ENCODE results near the gene PVR. TPM values are rescaled to one million over a fixed set of nuclear protein-coding genes. Genes with fewer than 3 reads are reported as not detected.
A peak's percentile ranks its signal among the peaks of the same experiment; 100 is the strongest.
"Not testable (repeated sequence)": the region's sequence is repeated elsewhere in the genome, so short reads cannot be mapped to it uniquely, and the experiment has no call there.

PVR gene
- total RNA-seq, 1 donor from 2014 or later: 104 TPM

- DNase-seq: peak; percentile 42
Measured at GRCh38 chr19:44677019-44677811, 33.5 kb downstream of the PVR start.

DNA sequence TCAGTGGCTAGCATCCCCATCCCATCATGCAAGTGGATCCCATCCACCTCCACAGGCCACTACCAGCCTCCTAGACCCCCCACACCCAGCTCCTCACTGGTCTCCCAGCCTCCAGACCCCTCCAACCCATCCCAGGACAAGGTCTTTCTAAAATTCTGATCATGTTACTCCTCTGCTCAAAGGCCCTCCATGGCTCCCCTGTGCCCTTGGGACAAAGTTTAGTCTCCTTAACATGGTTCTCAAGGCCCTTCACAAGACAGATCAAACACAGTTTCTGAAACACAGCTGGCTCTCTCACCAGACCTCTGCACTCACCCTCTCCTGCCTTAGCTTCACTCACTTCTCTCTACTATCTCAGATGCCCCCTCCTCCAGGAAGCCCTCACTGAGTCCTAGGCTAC is 36.8 kb downstream of the PVR start:
- DNase-seq: no peak

- no peak for DNase-seq
Measured at GRCh38 chr19:44681992-44682790, 38.5 kb downstream of the PVR start.

GRCh38 chr19:44682807-44683206 is 39.1 kb downstream of the PVR start:
- no peak for DNase-seq

GRCh38 chr19:44683434-44684210 is 39.9 kb downstream of the PVR start:
- DNase-seq: no peak

- not testable (repeated sequence) for DNase-seq
Measured at GRCh38 chr19:44684396-44684795, 40.7 kb downstream of the PVR start.

- peak; percentile 96 for DNase-seq
Measured at GRCh38 chr19:44684892-44685863, 41.5 kb downstream of the PVR start.

GRCh38 chr19:44685877-44686276 is 42.2 kb downstream of the PVR start:
- peak; percentile 57 for DNase-seq

GRCh38 chr19:44686896-44687295 is 43.2 kb downstream of the PVR start:
- DNase-seq: no peak

- no peak for DNase-seq
Measured at GRCh38 chr19:44687888-44688287, 44.2 kb downstream of the PVR start.

GRCh38 chr19:44689290-44690130 is 45.8 kb downstream of the PVR start:
- peak; percentile 90 for DNase-seq

DNA sequence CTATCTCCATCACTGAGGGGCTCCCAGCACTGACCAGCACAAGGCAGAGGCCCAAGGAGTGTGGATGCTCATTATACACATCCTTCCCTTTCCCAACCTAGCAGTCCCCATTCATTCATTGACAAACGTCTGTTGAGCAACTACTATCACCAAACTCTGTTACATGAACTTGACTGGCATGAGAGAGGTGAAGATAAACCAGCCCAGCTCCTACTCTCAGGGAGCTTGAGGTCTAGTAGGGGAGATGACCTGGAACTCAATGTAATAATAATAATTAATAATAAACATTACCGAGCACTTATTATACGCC is 46.4 kb downstream of the PVR start:
- no peak for DNase-seq

GRCh38 chr19:44692379-44692721 is 48.6 kb downstream of the PVR start:
- DNase-seq: peak; percentile 19

DNA sequence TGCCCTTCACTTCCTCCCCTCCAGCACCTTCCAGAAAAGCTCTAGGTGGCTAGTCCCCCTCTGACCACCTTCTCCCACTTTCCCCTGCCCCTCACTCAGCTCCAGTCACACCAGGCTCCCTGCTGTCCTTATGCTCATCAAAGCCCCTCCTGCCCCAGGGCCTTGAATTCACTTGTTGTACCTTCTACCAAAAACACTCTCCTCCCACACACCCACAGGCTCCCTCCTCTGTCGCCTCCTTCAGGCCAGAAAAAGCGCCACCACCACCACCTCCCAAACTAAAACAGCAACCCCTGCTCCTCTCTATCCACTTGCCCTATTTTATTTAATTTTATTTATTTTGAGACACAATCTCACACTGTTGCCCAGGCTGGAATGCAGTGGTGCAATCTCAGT is 50.5 kb downstream of the PVR start:
- no peak for DNase-seq

GRCh38 chr19:44696939-44697669 is 53.4 kb downstream of the PVR start:
- DNase-seq: no peak

GRCh38 chr19:44697670-44698034 is 53.9 kb downstream of the PVR start:
- DNase-seq: no peak

GRCh38 chr19:44698492-44699201 is 54.9 kb downstream of the PVR start, which contains the start of gene CEACAM16:
Gene CEACAM16 (plus strand): TSS chr19:44699151. CDS start chr19:44701457, 2,306 bp downstream.
- DNase-seq: no peak

DNA sequence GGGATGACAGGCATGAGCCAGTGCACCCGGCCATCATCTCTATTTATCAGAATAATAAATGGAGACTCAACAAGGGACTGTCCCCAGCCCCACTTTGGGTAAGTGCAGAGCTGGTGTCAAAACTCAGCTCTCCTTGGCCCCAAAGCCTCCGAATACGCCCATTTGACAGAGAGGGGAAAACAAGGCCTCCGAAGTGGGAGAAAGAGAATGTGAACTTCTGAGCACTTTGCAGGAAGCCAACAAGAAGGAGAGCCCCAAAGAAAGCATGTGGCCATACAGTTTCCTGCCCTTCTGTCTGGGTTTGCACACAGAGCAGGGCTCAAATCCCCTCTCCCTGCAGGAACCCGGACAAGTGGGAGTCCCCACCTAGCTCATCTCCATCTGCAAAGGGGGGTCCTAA is 56.8 kb downstream of the PVR start:
- DNase-seq: no peak

DNA sequence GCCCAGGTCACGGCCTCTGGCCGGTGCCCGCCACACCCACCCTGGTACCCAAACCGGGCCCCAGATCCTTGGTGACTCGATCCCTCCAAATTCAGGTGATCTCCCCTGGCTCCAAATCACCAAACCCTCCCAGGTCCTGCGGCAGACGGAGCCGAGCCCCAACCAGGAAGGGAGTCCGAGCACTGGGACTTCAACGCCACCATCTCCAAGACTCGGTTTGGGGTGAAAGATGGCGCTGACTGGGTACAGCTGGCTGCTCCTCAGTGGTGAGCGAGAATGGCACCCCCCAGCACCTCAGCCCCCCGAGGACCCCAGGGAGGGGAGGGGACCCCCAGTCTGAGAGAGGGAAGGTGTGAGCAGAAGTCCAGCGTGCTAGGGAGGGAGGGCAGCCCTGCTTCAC is 57.5 kb downstream of the PVR start:
- DNase-seq: no peak
